Adrenal gland (tissue), 12 donors: ENCODE data around the gene TBL3. TPM values are rescaled to one million over a fixed set of nuclear protein-coding genes. Genes with fewer than 3 reads are reported as not detected.

Experiments used
- DNase-seq, 7 donors: peaks; one replicate each; pipeline ENCODE4 v3.0.0-alpha.2; 2019 to 2020
- H3K27ac ChIP-seq, 5 donors: fragments of 200-600 bp; sonication (generic) in 4 of 5; 1 replicate in 3 of 5; 2 replicates in 2 of 5; pipeline versions ENCODE4 v1.5.1 to v1.8.0; 2016 to 2020; ENCODE audit warnings: mild to moderate bottlenecking in 1 of 5
- H3K27me3 ChIP-seq: fragments of 200-600 bp; 2 replicates; pipeline ENCODE4 v1.8.0; 2021
- H3K36me3 ChIP-seq, 2 donors: fragments of 200-600 bp; replicated peaks in 1 of 2; 1 replicate in 1 of 2; 2 replicates in 1 of 2; pipeline versions ENCODE4 v1.5.1 to v1.8.0; 2018 to 2022
- H3K4me1 ChIP-seq, 2 donors: fragments of 200-600 bp; replicated peaks in 1 of 2; 1 replicate in 1 of 2; 2 replicates in 1 of 2; pipeline versions ENCODE4 v1.5.1 to v1.8.0; 2018 to 2021
- H3K4me3 ChIP-seq, 4 donors: fragments of 200-600 bp; sonication (generic) in 3 of 4; one replicate each; pipeline ENCODE4 v1.5.1; 2016 to 2018
- H3K9me3 ChIP-seq, 3 donors: fragments of 200-600 bp; sonication (generic) in 1 of 3; replicated peaks in 1 of 3; 1 replicate in 2 of 3; 2 replicates in 1 of 3; pipeline versions ENCODE4 v1.5.1 to v1.8.0; 2016 to 2021
- POLR2A ChIP-seq, 2 donors: fragments of 450-650 bp; IDR thresholded peaks; one replicate each; pipeline ENCODE4 v1.6.1; 2017; ENCODE audit warnings: antibody characterized with exemption in 2 of 2, mild to moderate bottlenecking in 2 of 2, moderate library complexity in 1 of 2
- WGBS, 4 donors: extraction: QIAGEN DNeasy Blood & Tissue Kit in 2 of 4; methylation state at CpG; one replicate each; pipeline versions ENCODE4 v1.1.5 to v1.1.7; 2013 to 2017; 5-methylcytosine and 5-hydroxymethylcytosine counted together
- intact Hi-C, 2 donors: fragments of 100-400 bp; cut with DNase I; formaldehyde crosslinking; loops; one replicate each; pipeline versions ENCODE4 v1.14.1 to v1.15.0; 2022 to 2023
- polyA plus RNA-seq, 3 donors: library from polyadenylated mRNA; stranded (reverse); fragments of 200-250 nt in 2 of 3; fragments of 350-450 nt in 1 of 3; fragmentation: Illumina TruSeq in 1 of 3; extraction: RNeasy Lipid Tissue Mini Kit (QIAGEN cat#74804) in 1 of 3; gene quantifications; one replicate each; pipeline ENCODE4 v1.2.3, GENCODE V29; 2013 to 2014
- total RNA-seq, 9 donors: library from RNA; depleted of rRNA in 4 of 9; stranded (reverse); fragments of >200 nt in 4 of 9; fragments of 120-200 nt in 1 of 9; fragmentation: NEBNext Ultra II Directional in 1 of 9; extraction: Animal tissue kit (Norgen Biotek cat#: 25700) in 1 of 9; gene quantifications; one replicate each; pipeline versions ENCODE4 v1.1.0 to v1.2.4, GENCODE V29; 2013 to 2023
- TF ChIP-seq, protein P1 (sequence below), 6 experiments: fragments of 450-650 bp in 4 of 6; fragments of 200-600 bp in 2 of 6; sonication (generic) in 1 of 6; IDR thresholded peaks; 1 replicate in 5 of 6; 2 replicates in 1 of 6; pipeline versions ENCODE4 v1.5.1 to v1.8.0; 2016 to 2021; ENCODE audit warnings: antibody characterized with exemption in 6 of 6, mild to moderate bottlenecking in 2 of 6, moderate library complexity in 1 of 6
- donor health status: healthy with polysubstance abuse.
- donor health status: Bipolar disorder and iron deficiency.
- donor health status: DM: yes; HTN: yes; CAD: no.
- donor health status: DM: no; HTN: no; CAD: no.
- donor health status: DM: no; HTN: no; CAD: no.
- donor health status: DM: yes; HTN: yes; CAD: no.

TBL3 gene
- total and polyA plus RNA-seq, 12 donors: 10.8 to 137 (median 36.2) TPM

- intact Hi-C loops: no loop called here
- Histone ChIP-seq H3K4me1 (peaks cover 4 to 25% of the 10 kb centered on the region in 2 donors), H3K9me3 (no peaks in the 10 kb centered on the region), H3K4me3 (no peak overlapping the region), H3K27me3 (peaks cover 22% of the 10 kb centered on the region), H3K36me3 (peaks cover 0 to 19% of the 10 kb centered on the region in 2 donors), H3K27ac (no peak overlapping the region)
- DNase-seq: no peak
- TF ChIP-seq, protein P1, sequence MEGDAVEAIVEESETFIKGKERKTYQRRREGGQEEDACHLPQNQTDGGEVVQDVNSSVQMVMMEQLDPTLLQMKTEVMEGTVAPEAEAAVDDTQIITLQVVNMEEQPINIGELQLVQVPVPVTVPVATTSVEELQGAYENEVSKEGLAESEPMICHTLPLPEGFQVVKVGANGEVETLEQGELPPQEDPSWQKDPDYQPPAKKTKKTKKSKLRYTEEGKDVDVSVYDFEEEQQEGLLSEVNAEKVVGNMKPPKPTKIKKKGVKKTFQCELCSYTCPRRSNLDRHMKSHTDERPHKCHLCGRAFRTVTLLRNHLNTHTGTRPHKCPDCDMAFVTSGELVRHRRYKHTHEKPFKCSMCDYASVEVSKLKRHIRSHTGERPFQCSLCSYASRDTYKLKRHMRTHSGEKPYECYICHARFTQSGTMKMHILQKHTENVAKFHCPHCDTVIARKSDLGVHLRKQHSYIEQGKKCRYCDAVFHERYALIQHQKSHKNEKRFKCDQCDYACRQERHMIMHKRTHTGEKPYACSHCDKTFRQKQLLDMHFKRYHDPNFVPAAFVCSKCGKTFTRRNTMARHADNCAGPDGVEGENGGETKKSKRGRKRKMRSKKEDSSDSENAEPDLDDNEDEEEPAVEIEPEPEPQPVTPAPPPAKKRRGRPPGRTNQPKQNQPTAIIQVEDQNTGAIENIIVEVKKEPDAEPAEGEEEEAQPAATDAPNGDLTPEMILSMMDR (IDR thresholded peaks at IDR 0.05): no peak
- TF ChIP-seq POLR2A (IDR thresholded peaks at IDR 0.05): no peak
- 0 to 1% methylated on average over 12 to 25 of the region's 25 CpGs; no CpG with 5 or more reads in 2 of the 4 donors for WGBS, 4 donors
Measured at GRCh38 chr16:1990101-1990350, 18.2 kb downstream of the TBL3 start.

DNA sequence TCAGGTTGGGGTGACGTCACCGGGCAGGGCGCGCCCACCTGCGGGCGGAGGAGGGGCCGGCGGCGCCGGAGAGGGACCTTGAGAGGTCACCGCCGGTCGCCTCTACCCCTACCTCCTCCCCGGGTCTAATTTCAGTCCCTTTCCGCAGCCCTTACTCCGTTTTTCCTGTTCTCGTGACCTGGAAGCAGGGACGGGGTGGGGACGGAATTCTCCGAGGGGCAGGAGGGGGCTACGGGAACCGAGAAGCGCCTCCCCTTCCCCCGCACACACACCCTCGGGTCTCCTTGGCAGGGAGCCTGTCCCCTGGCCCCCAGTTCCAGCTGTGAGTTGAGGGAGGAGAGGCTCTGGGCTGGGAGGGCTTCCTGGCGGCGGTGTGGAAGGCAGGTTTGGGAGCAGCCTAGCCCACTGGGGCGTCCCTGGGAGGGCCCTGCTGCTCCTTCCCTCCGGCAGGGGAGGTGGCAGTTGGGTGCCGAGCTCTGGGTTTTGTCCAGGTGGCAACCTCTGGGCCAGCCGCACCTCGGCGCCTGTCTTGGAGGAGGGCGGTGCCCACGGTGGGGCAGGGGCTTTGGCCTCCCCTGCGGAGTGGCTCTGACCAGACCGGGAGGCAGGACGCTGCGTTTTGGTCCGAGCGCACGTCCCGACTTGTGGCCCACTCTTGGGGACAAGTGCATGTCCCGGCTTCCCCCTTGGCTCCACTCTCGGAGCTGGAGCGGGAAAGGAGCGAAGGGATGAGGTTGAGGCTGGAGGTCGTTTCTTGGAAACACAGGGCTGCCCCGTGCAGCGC lies 18.7 kb downstream of the TBL3 start:
- Histone ChIP-seq H3K27ac (peak overlapping the region in 1 of 5 donors; percentile 52), H3K36me3 (peaks cover 0 to 15% of the 10 kb centered on the region in 2 donors), H3K4me3 (no peak overlapping the region), H3K27me3 (peaks cover 22% of the 10 kb centered on the region), H3K9me3 (no peaks in the 10 kb centered on the region), H3K4me1 (peaks cover 4 to 21% of the 10 kb centered on the region in 2 donors)
- intact Hi-C loops: no loop called here
- WGBS, 4 donors: 2 to 5% (median 3%) methylated on average over 10 to 50 of the region's 50 CpGs
- TF ChIP-seq POLR2A (IDR thresholded peaks at IDR 0.05): no peak
- TF ChIP-seq, protein P1 (IDR thresholded peaks at IDR 0.05): no peak
- peak in 1 of 7 donors; percentile 38 for DNase-seq

GRCh38 chr16:1991135-1991551 lies 19.3 kb downstream of the TBL3 start:
- WGBS, 4 donors: 10 to 16% (median 14%) methylated on average over 4 to 18 of the region's 18 CpGs
- H3K4me1 ChIP-seq: peaks cover 4 to 21% of the 10 kb centered on the region in 2 donors
- peaks cover 22% of the 10 kb centered on the region for H3K27me3 ChIP-seq
- H3K27ac ChIP-seq: peak overlapping the region in 1 of 5 donors; percentile 50
- no peaks in the 10 kb centered on the region for H3K9me3 ChIP-seq
- no peak overlapping the region for H3K4me3 ChIP-seq
- peaks cover 0 to 9% of the 10 kb centered on the region in 2 donors for H3K36me3 ChIP-seq
- intact Hi-C loops: no loop called here
- DNase-seq: peak in 1 of 7 donors; percentile 69
- no peak for TF ChIP-seq POLR2A (IDR thresholded peaks at IDR 0.05)
- TF ChIP-seq, protein P1 (IDR thresholded peaks at IDR 0.05): no peak

DNA sequence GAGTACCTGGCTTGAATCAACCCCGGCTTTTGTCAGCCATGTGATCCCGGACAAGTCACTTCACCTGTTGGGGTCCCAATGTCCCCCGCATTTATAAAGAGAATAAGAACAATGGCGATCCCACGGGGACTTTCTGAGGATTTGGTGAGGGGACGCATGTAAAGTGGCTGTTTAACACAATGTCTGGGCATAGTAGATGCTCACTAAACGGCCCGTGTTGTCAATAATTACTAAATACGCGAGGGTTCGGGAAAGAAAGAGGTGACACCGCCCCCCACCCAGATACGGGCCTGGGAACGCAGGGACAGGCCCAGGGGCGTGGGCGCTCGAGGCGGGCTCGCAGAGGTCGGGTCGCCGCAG lies 19.7 kb downstream of the TBL3 start:
- no peak for DNase-seq
- Histone ChIP-seq H3K27ac (peak overlapping the region in 1 of 5 donors; percentile 50), H3K4me3 (peak overlapping the region in 1 of 4 donors; percentile 27), H3K36me3 (peaks cover 0 to 4% of the 10 kb centered on the region in 2 donors), H3K27me3 (peaks cover 22% of the 10 kb centered on the region), H3K4me1 (peaks cover 4 to 23% of the 10 kb centered on the region in 2 donors), H3K9me3 (no peaks in the 10 kb centered on the region)
- TF ChIP-seq, protein P1 (IDR thresholded peaks at IDR 0.05): no peak
- TF ChIP-seq POLR2A (IDR thresholded peaks at IDR 0.05): no peak
- WGBS, 4 donors: 11 to 18% (median 14%) methylated on average over 22 of the region's 22 CpGs; no CpG with 5 or more reads in 1 of the 4 donors
- intact Hi-C loops: no loop called here
